ENCODE measurements around the gene ZNF821. TPM values are rescaled to one million over a fixed set of nuclear protein-coding genes. Genes with fewer than 3 reads are reported as not detected.

The ZNF821 gene
- total RNA-seq, 1 donor from 2014 or later: 10.4 TPM

GRCh38 chr16:71855937-71856662 lies 27.9 kb downstream of the ZNF821 start:
- Histone ChIP-seq H3K4me2 (ENCODE audit: low read length) (no peak overlapping the region), H3K4me3 (ENCODE audit: insufficient read depth, low read depth, low read length) (no peak overlapping the region), H3K9me3 (ENCODE audit: insufficient read depth, low read depth, low read length) (no peaks in the 10 kb centered on the region), H3K27ac (ENCODE audit: low read depth, low read length) (no peak overlapping the region), H3K36me3 (ENCODE audit: insufficient read depth, low read length) (peaks cover 9% of the 10 kb centered on the region), H3K9ac (ENCODE audit: low read length) (no peak overlapping the region), H3K4me1 (ENCODE audit: insufficient read depth, low read length) (no peaks in the 10 kb centered on the region), H4K20me1 (ENCODE audit: insufficient read depth, low read length) (peaks cover 56% of the 10 kb centered on the region), H2AFZ (ENCODE audit: low read depth, low read length) (no peak overlapping the region), H3K79me2 (ENCODE audit: insufficient read depth, low read length) (peaks cover 47% of the 10 kb centered on the region), H3K27me3 (ENCODE audit: insufficient read depth, low read length) (no peaks in the 10 kb centered on the region)
- no peak for DNase-seq (ENCODE audit: low read depth)
- Mint-ChIP-seq H3K4me3 (ENCODE audit: unreplicated experiment) (no peak overlapping the region), H3K9me3 (ENCODE audit: unreplicated experiment) (no peaks in the 10 kb centered on the region), H3K27me3 (ENCODE audit: low read depth, unreplicated experiment) (no peaks in the 10 kb centered on the region), H3K36me3 (ENCODE audit: low read depth, unreplicated experiment) (peaks cover 25% of the 10 kb centered on the region), H3K4me1 (ENCODE audit: low read depth, unreplicated experiment) (peaks cover 20% of the 10 kb centered on the region), H3K27ac (ENCODE audit: unreplicated experiment) (no peak overlapping the region)
- no peak for FAIRE-seq
- no peak for TF ChIP-seq EZH2 (IDR thresholded peaks at IDR 0.05; ENCODE audit: insufficient read depth, low read length)
- TF ChIP-seq CTCF (IDR thresholded peaks at IDR 0.05; ENCODE audit: insufficient read depth, low read depth, low read length): no peak

GRCh38 chr16:71854369-71854948 lies 29.5 kb downstream of the ZNF821 start:
- Mint-ChIP-seq H3K9me3 (ENCODE audit: unreplicated experiment) (no peaks in the 10 kb centered on the region), H3K4me1 (ENCODE audit: low read depth, unreplicated experiment) (peaks cover 20% of the 10 kb centered on the region), H3K27me3 (ENCODE audit: low read depth, unreplicated experiment) (no peaks in the 10 kb centered on the region), H3K36me3 (ENCODE audit: low read depth, unreplicated experiment) (peaks cover 32% of the 10 kb centered on the region), H3K27ac (ENCODE audit: unreplicated experiment) (no peak overlapping the region), H3K4me3 (ENCODE audit: unreplicated experiment) (no peak overlapping the region)
- no peak overlapping the region for H3K4me3 ChIP-seq (ENCODE audit: insufficient read depth, low read depth, low read length)
- no peak overlapping the region for H3K4me2 ChIP-seq (ENCODE audit: low read length)
- no peaks in the 10 kb centered on the region for H3K4me1 ChIP-seq (ENCODE audit: insufficient read depth, low read length)
- TF ChIP-seq EZH2 (IDR thresholded peaks at IDR 0.05; ENCODE audit: insufficient read depth, low read length) (no peak), CTCF (IDR thresholded peaks at IDR 0.05; ENCODE audit: insufficient read depth, low read depth, low read length) (no peak)
- H3K9me3 ChIP-seq (ENCODE audit: insufficient read depth, low read depth, low read length): no peaks in the 10 kb centered on the region
- H3K27ac ChIP-seq (ENCODE audit: low read depth, low read length): no peak overlapping the region
- H3K27me3 ChIP-seq (ENCODE audit: insufficient read depth, low read length): no peaks in the 10 kb centered on the region
- no peak overlapping the region for H2AFZ ChIP-seq (ENCODE audit: low read depth, low read length)
- H3K9ac ChIP-seq (ENCODE audit: low read length): no peak overlapping the region
- peaks cover 56% of the 10 kb centered on the region for H3K79me2 ChIP-seq (ENCODE audit: insufficient read depth, low read length)
- FAIRE-seq (no peak), DNase-seq (ENCODE audit: low read depth) (no peak)
- peaks cover 59% of the 10 kb centered on the region for H4K20me1 ChIP-seq (ENCODE audit: insufficient read depth, low read length)
- peaks cover 8% of the 10 kb centered on the region for H3K36me3 ChIP-seq (ENCODE audit: insufficient read depth, low read length)

- Mint-ChIP-seq H3K36me3 (ENCODE audit: low read depth, unreplicated experiment) (peaks cover 38% of the 10 kb centered on the region), H3K4me1 (ENCODE audit: low read depth, unreplicated experiment) (peaks cover 13% of the 10 kb centered on the region), H3K27me3 (ENCODE audit: low read depth, unreplicated experiment) (no peaks in the 10 kb centered on the region), H3K4me3 (ENCODE audit: unreplicated experiment) (no peak overlapping the region), H3K9me3 (ENCODE audit: unreplicated experiment) (no peaks in the 10 kb centered on the region), H3K27ac (ENCODE audit: unreplicated experiment) (no peak overlapping the region)
- H3K4me3 ChIP-seq (ENCODE audit: insufficient read depth, low read depth, low read length): no peak overlapping the region
- no peak overlapping the region for H3K9ac ChIP-seq (ENCODE audit: low read length)
- H3K27me3 ChIP-seq (ENCODE audit: insufficient read depth, low read length): no peaks in the 10 kb centered on the region
- no peaks in the 10 kb centered on the region for H3K9me3 ChIP-seq (ENCODE audit: insufficient read depth, low read depth, low read length)
- no peak overlapping the region for H3K27ac ChIP-seq (ENCODE audit: low read depth, low read length)
- peaks cover 60% of the 10 kb centered on the region for H3K79me2 ChIP-seq (ENCODE audit: insufficient read depth, low read length)
- peaks cover 56% of the 10 kb centered on the region for H4K20me1 ChIP-seq (ENCODE audit: insufficient read depth, low read length)
- TF ChIP-seq EZH2 (IDR thresholded peaks at IDR 0.05; ENCODE audit: insufficient read depth, low read length) (no peak), CTCF (IDR thresholded peaks at IDR 0.05; ENCODE audit: insufficient read depth, low read depth, low read length) (no peak)
- no peak overlapping the region for H3K4me2 ChIP-seq (ENCODE audit: low read length)
- H3K36me3 ChIP-seq (ENCODE audit: insufficient read depth, low read length): peaks cover 16% of the 10 kb centered on the region
- no peak overlapping the region for H2AFZ ChIP-seq (ENCODE audit: low read depth, low read length)
- no peak for FAIRE-seq
- H3K4me1 ChIP-seq (ENCODE audit: insufficient read depth, low read length): no peaks in the 10 kb centered on the region
- no peak for DNase-seq (ENCODE audit: low read depth)
Observed at GRCh38 chr16:71853413-71853812, 30.6 kb downstream of the ZNF821 start.
